ENCODE measurements around the gene ZMPSTE24.

DNA sequence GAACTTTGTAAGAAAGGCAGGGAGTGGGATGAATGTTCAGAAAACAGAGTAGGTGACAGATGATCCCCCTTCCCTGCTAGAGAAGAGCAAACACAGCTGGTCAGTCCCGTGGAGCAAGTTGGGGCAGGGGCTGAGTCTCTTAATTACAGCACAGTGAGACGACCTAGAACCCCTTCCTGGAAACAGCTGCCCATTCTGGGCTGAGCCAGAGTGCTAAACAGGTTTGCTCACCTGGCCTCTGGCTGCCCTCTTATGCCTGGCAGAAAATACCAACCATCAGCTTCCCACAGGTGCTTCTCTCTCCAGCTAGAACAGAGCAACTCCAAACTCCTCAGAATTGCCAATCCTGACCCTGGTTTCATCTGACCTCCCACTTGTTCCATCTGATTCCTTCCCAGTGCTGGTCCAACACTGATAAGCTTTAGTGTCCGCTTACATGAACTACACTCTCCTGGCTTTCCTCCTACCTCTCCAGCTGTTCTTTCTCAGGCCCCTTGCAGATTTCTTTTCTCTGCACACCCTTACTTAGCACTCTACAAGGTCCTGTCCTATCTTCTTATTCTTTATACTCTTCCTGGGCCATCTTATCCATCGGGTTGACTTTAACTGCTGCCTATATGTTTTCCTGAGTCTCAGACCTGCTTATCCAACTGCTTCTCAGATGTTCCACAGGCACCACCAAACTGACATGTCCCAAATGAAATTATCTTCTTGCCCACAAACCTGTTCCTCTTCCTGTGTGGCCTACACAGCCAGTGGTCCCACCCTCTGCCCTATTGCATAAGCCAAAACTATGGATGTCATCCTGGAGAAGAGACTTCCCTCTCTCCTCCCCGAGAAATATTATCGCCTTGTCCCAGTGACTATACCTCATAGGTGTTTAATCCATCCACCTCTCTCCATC, 81.6 kb downstream of the ZMPSTE24 start:
- no peak for TF ChIP-seq POLR2A (IDR thresholded peaks at IDR 0.05)
- TF ChIP-seq, protein P1, sequence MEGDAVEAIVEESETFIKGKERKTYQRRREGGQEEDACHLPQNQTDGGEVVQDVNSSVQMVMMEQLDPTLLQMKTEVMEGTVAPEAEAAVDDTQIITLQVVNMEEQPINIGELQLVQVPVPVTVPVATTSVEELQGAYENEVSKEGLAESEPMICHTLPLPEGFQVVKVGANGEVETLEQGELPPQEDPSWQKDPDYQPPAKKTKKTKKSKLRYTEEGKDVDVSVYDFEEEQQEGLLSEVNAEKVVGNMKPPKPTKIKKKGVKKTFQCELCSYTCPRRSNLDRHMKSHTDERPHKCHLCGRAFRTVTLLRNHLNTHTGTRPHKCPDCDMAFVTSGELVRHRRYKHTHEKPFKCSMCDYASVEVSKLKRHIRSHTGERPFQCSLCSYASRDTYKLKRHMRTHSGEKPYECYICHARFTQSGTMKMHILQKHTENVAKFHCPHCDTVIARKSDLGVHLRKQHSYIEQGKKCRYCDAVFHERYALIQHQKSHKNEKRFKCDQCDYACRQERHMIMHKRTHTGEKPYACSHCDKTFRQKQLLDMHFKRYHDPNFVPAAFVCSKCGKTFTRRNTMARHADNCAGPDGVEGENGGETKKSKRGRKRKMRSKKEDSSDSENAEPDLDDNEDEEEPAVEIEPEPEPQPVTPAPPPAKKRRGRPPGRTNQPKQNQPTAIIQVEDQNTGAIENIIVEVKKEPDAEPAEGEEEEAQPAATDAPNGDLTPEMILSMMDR (IDR thresholded peaks at IDR 0.05): no peak
- no peak for TF ChIP-seq POLR2AphosphoS5 (IDR thresholded peaks at IDR 0.05)
- TF ChIP-seq EP300 (IDR thresholded peaks at IDR 0.05): no peak
